DOHH2 (cell line): ENCODE results near the gene ARHGEF1.

Experiments used
- H3F3A ChIP-seq: fragments of 200-600 bp; sonication (generic), shearing (Covaris generic); 2 replicates; pipeline ENCODE4 v1.6.0; 2016; ENCODE audit warnings: antibody characterized with exemption, mild to moderate bottlenecking; ENCODE audit not compliant: control insufficient read depth, insufficient read depth
- H3K27ac ChIP-seq: fragments of 200-600 bp; sonication (generic); 2 replicates; pipeline ENCODE4 v1.5.1; 2014; ENCODE audit warnings: low read depth, mild to moderate bottlenecking, low read length, moderate library complexity
- H3K27me3 ChIP-seq: fragments of 200-600 bp; sonication (generic); 2 replicates; pipeline ENCODE4 v1.6.1; 2014; ENCODE audit warnings: mild to moderate bottlenecking, low read length, mixed read lengths; ENCODE audit not compliant: control insufficient read depth
- H3K36me3 ChIP-seq: fragments of 200-600 bp; sonication (generic); 2 replicates; pipeline ENCODE4 v1.6.1; 2014; ENCODE audit warnings: mild to moderate bottlenecking, low read length, moderate library complexity, mixed read lengths; ENCODE audit not compliant: control insufficient read depth
- H3K4me1 ChIP-seq: fragments of 200-600 bp; sonication (generic); 2 replicates; pipeline ENCODE4 v1.6.1; 2014; ENCODE audit warnings: mild to moderate bottlenecking, low read length, mixed read lengths; ENCODE audit not compliant: control insufficient read depth
- H3K4me2 ChIP-seq: fragments of 200-600 bp; sonication (generic); 2 replicates; pipeline ENCODE4 v1.6.0; 2014; ENCODE audit warnings: mild to moderate bottlenecking, low read length, moderate library complexity
- H3K4me3 ChIP-seq: fragments of 200-600 bp; sonication (generic); 2 replicates; pipeline ENCODE4 v1.5.1; 2014; ENCODE audit warnings: mild to moderate bottlenecking, low read length, mixed read lengths
- H3K79me2 ChIP-seq: fragments of 200-600 bp; sonication (generic); 2 replicates; pipeline ENCODE4 v1.6.1; 2014; ENCODE audit warnings: mild to moderate bottlenecking, low read length, mixed read lengths; ENCODE audit not compliant: control insufficient read depth
- H3K9me2 ChIP-seq: fragments of 200-600 bp; sonication (generic); replicated peaks from 2 replicates; pipeline ENCODE4 v1.6.1; 2014; ENCODE audit warnings: mild to moderate bottlenecking, low read length, mixed read lengths; ENCODE audit not compliant: control insufficient read depth
- H3K9me3 ChIP-seq: fragments of 200-600 bp; sonication (generic); 2 replicates; pipeline ENCODE4 v1.6.1; 2014; ENCODE audit warnings: antibody characterized with exemption, low read length, mixed read lengths; ENCODE audit not compliant: control insufficient read depth, insufficient read depth
- H4K20me1 ChIP-seq: fragments of 200-600 bp; sonication (generic); 2 replicates; pipeline ENCODE4 v1.6.0; 2014; ENCODE audit warnings: low read depth, mild to moderate bottlenecking, antibody characterized with exemption, low read length, moderate library complexity; ENCODE audit not compliant: control insufficient read depth, insufficient read depth
- CTCF ChIP-seq: fragments of 200-600 bp; sonication (generic); IDR thresholded peaks from one replicate; pipeline ENCODE4 v1.5.1; 2014; ENCODE audit warnings: antibody characterized with exemption, mild to moderate bottlenecking, low read depth, low read length; ENCODE audit not compliant: poor library complexity, severe bottlenecking
- EZH2phosphoT487 ChIP-seq: fragments of 200-600 bp; sonication (generic); IDR thresholded peaks from 2 replicates; pipeline ENCODE4 v1.6.1; 2017; ENCODE audit warnings: borderline replicate concordance, mild to moderate bottlenecking, antibody characterized with exemption, low read length, moderate library complexity, mixed read lengths

The ARHGEF1 gene

DNA sequence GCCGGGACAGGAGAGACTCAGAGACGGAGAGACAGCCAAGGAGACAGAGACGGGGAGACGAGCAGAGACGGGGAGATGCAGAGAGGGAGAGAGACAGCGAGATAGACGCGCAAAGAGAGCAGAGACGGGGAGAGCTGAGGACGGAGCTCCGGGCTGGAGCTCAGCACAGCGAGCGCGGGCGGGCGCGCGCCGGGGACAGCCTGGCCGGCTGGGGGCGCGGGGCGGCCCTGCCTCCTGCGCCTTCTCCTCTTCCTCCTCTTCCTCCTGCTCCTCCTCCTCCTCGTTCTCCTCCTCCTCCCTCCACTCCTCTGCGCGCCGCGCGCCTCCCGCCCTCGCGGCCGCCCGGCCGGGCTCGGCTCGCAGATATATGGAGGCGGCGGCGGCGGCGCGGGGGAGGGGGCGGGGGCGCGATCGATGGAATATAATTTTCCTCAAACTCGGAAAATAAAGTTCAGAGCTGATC, 45.3 kb downstream of the ARHGEF1 start, which contains the start of gene ERFL:
Gene ERFL, minus strand, starts transcription at position 229 of the 463 bp plus-strand sequence. CDS start 15,530 bp downstream, outside the sequence.
- no peaks in the 10 kb centered on the region for H4K20me1 ChIP-seq
- peaks cover 47% of the 10 kb centered on the region for H3K36me3 ChIP-seq
- H3K27me3 ChIP-seq: no peaks in the 10 kb centered on the region
- peak within 1 kb of the TSS; percentile 91 for H3K4me3 ChIP-seq
- H3K9me3 ChIP-seq: no peaks in the 10 kb centered on the region
- peak within 1 kb of the TSS; percentile 89 for H3K4me2 ChIP-seq
- no peaks in the 10 kb centered on the region for H3K9me2 ChIP-seq
- TF ChIP-seq CTCF (peak; percentile 42), EZH2phosphoT487 (no peak)
- peaks cover 23% of the 10 kb centered on the region for H3F3A ChIP-seq
- peaks cover 37% of the 10 kb centered on the region for H3K79me2 ChIP-seq
- H3K27ac ChIP-seq: peak within 1 kb of the TSS; percentile 76
- peaks cover 65% of the 10 kb centered on the region for H3K4me1 ChIP-seq

DNA sequence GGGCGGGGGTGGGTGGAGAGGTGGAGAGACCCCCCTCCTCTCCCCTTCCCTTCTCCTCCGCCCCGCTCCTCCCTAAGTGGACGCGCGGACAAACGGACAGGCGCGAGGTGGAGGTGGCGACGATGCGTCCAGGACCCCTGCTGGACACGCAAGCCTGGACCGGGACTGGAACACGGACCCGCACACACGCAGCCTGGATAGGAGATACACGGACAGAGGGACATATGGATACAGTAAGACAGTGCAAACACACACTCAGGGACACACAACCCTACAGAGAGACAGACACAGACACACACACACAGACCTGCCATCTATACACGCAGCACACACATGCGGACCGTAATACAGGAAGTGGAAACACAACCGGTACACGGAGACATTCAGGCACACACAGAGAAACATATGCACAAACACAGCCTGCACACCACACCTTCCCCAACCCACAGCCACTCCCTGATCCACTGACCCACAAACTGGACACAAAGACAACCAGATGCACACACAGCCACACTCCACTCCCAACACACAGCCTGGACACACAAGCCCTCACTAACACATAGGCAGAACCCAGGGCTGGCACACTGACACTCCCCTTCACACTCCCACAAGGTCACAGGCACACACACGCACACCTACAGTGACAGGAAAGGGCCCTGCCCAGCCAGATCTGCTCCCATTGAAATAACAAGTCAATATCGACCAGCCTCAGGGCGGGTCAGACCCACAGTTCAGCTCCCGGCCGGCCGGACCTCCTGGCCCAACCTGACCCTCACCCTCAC, 46.0 kb downstream of the ARHGEF1 start:
- H3K79me2 ChIP-seq: peaks cover 36% of the 10 kb centered on the region
- H3K4me3 ChIP-seq: peak overlapping the region; percentile 91
- peaks cover 29% of the 10 kb centered on the region for H3F3A ChIP-seq
- TF ChIP-seq EZH2phosphoT487 (no peak), CTCF (no peak)
- peak overlapping the region; percentile 76 for H3K27ac ChIP-seq
- peaks cover 66% of the 10 kb centered on the region for H3K4me1 ChIP-seq
- peaks cover 47% of the 10 kb centered on the region for H3K36me3 ChIP-seq
- no peaks in the 10 kb centered on the region for H3K9me2 ChIP-seq
- H3K4me2 ChIP-seq: peak overlapping the region; percentile 89
- no peaks in the 10 kb centered on the region for H3K27me3 ChIP-seq
- H4K20me1 ChIP-seq: no peaks in the 10 kb centered on the region
- H3K9me3 ChIP-seq: no peaks in the 10 kb centered on the region

DNA sequence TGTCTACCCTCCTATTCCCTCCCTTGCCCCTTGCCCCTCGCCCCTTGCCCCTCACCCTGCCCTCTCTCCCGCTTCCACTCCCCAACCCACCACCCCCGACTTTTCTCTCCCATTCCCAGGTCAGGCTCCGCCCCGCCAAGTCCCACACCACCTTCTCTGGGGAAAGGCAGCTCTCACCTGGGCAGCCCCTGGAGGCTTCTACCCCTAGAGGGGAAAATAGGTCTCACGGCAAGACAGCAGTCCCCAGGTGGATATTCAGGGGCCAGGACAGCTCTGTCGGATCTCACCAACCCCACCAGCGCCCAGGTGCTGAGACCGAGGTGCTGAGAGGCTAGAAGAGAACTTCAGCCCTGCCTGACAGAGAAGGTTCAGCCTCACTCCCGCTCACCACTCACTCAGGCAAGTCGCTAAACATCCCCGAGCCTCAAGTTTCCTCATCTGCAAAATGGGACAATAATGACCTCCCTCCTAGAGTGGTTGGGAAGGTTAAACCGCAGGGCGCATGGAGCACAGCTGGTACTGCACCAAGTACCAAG, 46.6 kb downstream of the ARHGEF1 start:
- H3K27ac ChIP-seq: peak overlapping the region; percentile 76
- peak overlapping the region; percentile 89 for H3K4me2 ChIP-seq
- TF ChIP-seq CTCF: no peak
- TF ChIP-seq EZH2phosphoT487: no peak
- peaks cover 67% of the 10 kb centered on the region for H3K4me1 ChIP-seq
- H3K36me3 ChIP-seq: peaks cover 42% of the 10 kb centered on the region
- no peaks in the 10 kb centered on the region for H3K9me3 ChIP-seq
- peaks cover 36% of the 10 kb centered on the region for H3K79me2 ChIP-seq
- H3K4me3 ChIP-seq: peak overlapping the region; percentile 91
- H3F3A ChIP-seq: peaks cover 34% of the 10 kb centered on the region
- H4K20me1 ChIP-seq: no peaks in the 10 kb centered on the region
- no peaks in the 10 kb centered on the region for H3K27me3 ChIP-seq
- no peaks in the 10 kb centered on the region for H3K9me2 ChIP-seq
